ENCODE measurements around the gene FAM124A. TPM values are rescaled to one million over a fixed set of nuclear protein-coding genes. Genes with fewer than 3 reads are reported as not detected.

Gene FAM124A
- total RNA-seq, 1 donor from 2014 or later: 0.63 TPM

DNA sequence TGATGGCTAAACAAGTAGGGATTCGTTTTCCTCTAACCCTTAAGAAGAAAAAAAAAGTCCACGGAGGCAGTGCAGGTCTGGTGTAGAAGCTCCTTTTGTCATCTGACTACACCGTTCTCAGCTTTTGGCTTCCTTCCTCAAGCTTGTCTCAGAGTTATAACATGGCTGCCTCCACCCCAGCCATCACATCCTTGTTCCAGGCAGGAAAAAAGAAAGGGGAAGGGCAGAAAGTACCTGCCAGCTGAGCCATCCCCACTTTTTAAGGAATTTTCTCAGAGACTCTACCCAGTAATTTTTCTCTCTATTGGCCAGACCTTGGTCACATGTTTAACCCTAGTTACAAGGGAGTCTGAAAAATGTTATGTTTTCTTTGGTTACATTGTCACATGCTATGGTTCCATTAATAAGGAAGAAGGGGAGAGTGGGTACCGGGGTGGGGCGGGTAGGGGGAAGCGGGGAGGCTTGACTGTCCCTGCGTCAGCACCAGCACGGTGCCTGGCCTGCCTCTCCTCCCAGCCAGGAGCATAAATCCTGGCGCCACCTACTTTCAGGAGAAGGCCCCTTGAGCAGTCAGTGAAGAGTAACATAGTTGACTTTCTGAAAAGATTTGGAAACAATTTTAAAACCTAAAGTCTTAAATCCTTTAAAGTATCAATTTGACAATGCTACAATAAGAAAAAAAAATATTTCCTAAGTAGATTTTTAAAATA lies 11.1 kb downstream of the FAM124A start:
- TF ChIP-seq, protein P1, sequence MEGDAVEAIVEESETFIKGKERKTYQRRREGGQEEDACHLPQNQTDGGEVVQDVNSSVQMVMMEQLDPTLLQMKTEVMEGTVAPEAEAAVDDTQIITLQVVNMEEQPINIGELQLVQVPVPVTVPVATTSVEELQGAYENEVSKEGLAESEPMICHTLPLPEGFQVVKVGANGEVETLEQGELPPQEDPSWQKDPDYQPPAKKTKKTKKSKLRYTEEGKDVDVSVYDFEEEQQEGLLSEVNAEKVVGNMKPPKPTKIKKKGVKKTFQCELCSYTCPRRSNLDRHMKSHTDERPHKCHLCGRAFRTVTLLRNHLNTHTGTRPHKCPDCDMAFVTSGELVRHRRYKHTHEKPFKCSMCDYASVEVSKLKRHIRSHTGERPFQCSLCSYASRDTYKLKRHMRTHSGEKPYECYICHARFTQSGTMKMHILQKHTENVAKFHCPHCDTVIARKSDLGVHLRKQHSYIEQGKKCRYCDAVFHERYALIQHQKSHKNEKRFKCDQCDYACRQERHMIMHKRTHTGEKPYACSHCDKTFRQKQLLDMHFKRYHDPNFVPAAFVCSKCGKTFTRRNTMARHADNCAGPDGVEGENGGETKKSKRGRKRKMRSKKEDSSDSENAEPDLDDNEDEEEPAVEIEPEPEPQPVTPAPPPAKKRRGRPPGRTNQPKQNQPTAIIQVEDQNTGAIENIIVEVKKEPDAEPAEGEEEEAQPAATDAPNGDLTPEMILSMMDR (conservative IDR thresholded peaks at IDR 0.05; ENCODE audit: low read depth, low read length): no peak
- no peak overlapping the region for H3K4me3 ChIP-seq (ENCODE audit: low read depth, low read length)
- DNase-seq (ENCODE audit: low read depth): no peak

DNA sequence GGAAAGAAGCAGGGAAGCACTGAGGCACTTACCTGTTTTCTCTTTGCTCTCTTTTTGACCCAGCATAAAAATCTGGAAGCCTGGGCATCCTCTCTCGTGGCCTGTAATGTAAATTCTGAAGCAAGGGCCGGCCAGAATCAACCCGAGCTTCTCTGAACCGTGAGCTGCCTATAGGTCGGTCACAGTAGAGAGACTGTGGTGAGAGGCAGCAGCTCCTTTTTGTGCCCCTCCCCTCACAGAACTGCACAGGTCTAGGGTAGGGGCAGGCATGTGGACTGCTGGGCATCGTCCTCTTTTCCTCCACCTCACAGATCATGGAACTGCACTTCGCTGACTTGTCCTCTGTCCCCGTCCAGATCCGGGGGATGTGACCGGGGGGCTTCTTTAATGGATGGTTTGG lies 12.5 kb downstream of the FAM124A start:
- no peak overlapping the region for H3K4me3 ChIP-seq (ENCODE audit: low read depth, low read length)
- DNase-seq (ENCODE audit: low read depth): no peak
- TF ChIP-seq, protein P1 (conservative IDR thresholded peaks at IDR 0.05; ENCODE audit: low read depth, low read length): no peak

DNA sequence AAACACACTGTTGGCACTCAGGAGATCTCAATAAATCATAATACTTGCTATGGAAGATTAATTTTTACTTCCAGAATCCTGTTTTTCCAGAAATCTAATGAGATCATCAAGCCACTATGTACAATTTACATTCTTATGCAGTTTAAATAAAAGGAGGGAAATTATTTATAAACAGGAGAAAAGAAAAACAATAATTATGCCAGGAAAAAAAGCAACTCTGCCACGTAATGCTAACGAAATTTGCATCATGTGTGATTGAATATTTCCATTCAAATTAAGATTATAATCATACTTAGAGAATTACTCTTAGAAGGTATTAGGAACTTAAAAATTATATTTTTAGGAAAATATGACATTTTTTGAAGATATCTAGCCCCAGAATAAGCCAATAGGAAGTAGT lies 13.0 kb downstream of the FAM124A start:
- no peak overlapping the region for H3K4me3 ChIP-seq (ENCODE audit: low read depth, low read length)
- DNase-seq (ENCODE audit: low read depth): no peak
- TF ChIP-seq, protein P1 (conservative IDR thresholded peaks at IDR 0.05; ENCODE audit: low read depth, low read length): no peak

DNA sequence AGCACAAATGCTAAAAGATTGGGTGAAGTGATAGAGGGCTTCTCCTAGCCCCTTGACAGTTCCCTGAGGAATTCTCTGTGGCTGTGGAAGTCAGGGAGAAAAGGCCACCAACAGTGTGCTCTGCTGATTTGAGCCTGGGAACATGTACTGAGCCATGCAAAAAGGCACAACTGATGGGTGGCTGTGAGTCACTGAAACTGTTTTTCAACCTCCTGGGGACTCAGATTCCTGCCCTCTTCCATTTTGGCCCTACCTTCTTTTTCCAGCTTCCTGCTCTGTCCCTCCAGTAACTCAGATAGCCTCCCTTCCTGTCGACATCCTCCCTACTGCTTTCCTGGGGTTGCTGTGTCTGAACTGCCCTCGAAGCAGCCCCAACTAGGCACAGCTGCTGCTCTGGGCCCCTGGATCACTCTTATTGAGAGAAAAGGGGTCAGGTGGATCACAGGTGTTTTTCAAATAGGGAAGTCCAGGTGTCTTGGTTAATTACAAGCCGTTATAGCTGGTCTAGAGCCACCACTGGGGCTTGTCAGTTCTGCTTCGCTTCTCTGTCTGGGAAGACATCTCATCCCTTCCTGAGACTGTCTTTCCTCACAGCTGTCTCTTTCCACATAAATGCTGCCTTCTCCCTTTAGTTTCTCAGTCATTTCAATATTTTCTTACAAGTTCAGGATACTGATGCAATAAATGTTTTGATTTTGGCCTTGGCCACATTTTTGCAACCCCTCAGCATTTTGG lies 13.7 kb downstream of the FAM124A start:
- DNase-seq (ENCODE audit: low read depth): no peak
- TF ChIP-seq, protein P1 (conservative IDR thresholded peaks at IDR 0.05; ENCODE audit: low read depth, low read length): no peak
- no peak overlapping the region for H3K4me3 ChIP-seq (ENCODE audit: low read depth, low read length)

DNA sequence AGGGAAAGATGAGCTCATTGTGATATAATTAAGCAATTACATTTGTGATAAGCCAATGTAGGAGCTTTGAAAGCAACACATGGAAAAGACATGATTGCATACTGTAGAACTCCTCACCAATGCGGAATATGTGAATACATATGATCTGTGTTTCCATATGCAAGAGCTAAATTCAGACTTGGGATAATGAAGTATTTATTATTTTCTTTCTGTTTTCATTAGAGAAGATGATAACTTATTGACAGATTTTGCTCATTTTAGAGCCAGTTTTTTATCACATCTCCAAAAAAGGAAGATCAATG lies 14.2 kb downstream of the FAM124A start:
- no peak overlapping the region for H3K4me3 ChIP-seq (ENCODE audit: low read depth, low read length)
- no peak for DNase-seq (ENCODE audit: low read depth)
- TF ChIP-seq, protein P1 (conservative IDR thresholded peaks at IDR 0.05; ENCODE audit: low read depth, low read length): no peak

DNA sequence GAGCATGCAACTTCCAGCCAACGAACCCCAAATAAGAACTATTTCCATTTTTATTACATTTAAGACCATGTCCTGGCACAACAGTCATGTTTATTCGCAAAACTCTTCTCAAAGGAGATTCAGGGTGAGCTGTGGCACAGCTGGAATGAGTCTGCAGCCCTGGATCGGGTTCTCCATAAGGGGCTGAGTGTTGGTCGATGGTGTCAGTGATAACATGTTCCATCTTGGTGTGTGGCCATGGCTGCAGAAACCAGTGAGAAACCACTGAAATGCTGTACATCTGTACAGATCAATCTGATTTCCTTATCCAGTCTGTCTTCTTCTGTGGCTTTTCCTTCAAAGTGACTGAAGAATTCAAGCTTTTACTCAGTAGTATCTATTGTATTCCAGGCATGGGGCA lies 15.2 kb downstream of the FAM124A start:
- no peak for DNase-seq (ENCODE audit: low read depth)
- TF ChIP-seq, protein P1 (conservative IDR thresholded peaks at IDR 0.05; ENCODE audit: low read depth, low read length): no peak
- H3K4me3 ChIP-seq (ENCODE audit: low read depth, low read length): no peak overlapping the region

DNA sequence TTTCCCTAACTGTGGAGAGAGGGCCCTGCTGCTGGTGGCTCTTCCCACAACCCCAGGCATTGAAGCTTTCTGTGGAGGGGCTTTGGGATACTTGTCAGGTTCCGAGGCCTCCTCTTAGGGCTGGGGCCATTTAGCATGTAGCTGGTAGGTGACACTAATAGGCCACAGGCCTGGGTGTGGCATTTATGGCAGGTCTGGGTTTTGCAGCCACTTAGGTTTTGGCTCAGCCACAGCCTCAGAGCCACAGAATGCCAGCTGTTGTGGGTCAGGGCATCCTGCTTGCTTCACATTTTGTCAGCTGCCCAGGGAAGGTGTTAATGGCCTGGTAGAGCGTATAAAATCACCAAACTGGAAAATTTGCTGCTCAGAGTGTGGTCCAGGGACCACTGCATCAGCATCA lies 15.7 kb downstream of the FAM124A start:
- no peak for DNase-seq (ENCODE audit: low read depth)
- TF ChIP-seq, protein P1 (conservative IDR thresholded peaks at IDR 0.05; ENCODE audit: low read depth, low read length): no peak
- H3K4me3 ChIP-seq (ENCODE audit: low read depth, low read length): no peak overlapping the region

All from epithelial cell of proximal tubule (primary cell).